NB4 (cell line): Measurements from ENCODE around the gene ADGRE1.
A peak's percentile ranks its signal among the peaks of the same experiment; 100 is the strongest.

Experiments
- DNase-seq: peaks from one replicate; pipeline ENCODE4 v3.0.0; 2010; ENCODE audit warnings: low read depth
- H3K4me3 ChIP-seq: one replicate; pipeline ENCODE4 v1.5.1; 2011; ENCODE audit warnings: mild to moderate bottlenecking, low read depth, low read length, moderate library complexity
- CTCF ChIP-seq: IDR thresholded peaks from one replicate; pipeline ENCODE4 v1.5.1; 2012; ENCODE audit warnings: low read depth, low read length
- MAX ChIP-seq: IDR thresholded peaks from 2 replicates; pipeline ENCODE4 v1.6.1; 2011; ENCODE audit warnings: low read depth, low read length
- MYC ChIP-seq: IDR thresholded peaks from 2 replicates; pipeline ENCODE4 v1.6.1; 2011; ENCODE audit warnings: low read depth, low read length
- POLR2A ChIP-seq: IDR thresholded peaks from 2 replicates; pipeline ENCODE4 v1.6.1; 2011; ENCODE audit warnings: mild to moderate bottlenecking; ENCODE audit not compliant: insufficient read length; ENCODE audit errors: extremely low read depth

The ADGRE1 gene

GRCh38 chr19:6930190-6930589 is 42.8 kb downstream of the ADGRE1 start:
- TF ChIP-seq MAX (no peak), MYC (no peak), POLR2A (no peak), CTCF (no peak)
- no peak overlapping the region for H3K4me3 ChIP-seq
- no peak for DNase-seq

- no peak overlapping the region for H3K4me3 ChIP-seq
- no peak for TF ChIP-seq POLR2A
- no peak for TF ChIP-seq CTCF
- TF ChIP-seq MYC: no peak
- TF ChIP-seq MAX: no peak
- DNase-seq: no peak
Observed at GRCh38 chr19:6935069-6935468, 47.7 kb downstream of the ADGRE1 start.

- TF ChIP-seq MAX (no peak), MYC (no peak), CTCF (no peak), POLR2A (no peak)
- H3K4me3 ChIP-seq: no peak overlapping the region
- DNase-seq: no peak
Observed at GRCh38 chr19:6935618-6936017, 48.2 kb downstream of the ADGRE1 start.

GRCh38 chr19:6945733-6946132 is 58.4 kb downstream of the ADGRE1 start:
- no peak for TF ChIP-seq MYC
- TF ChIP-seq MAX: no peak
- TF ChIP-seq POLR2A: no peak
- TF ChIP-seq CTCF: no peak
- H3K4me3 ChIP-seq: no peak overlapping the region
- no peak for DNase-seq

- peak; percentile 69 for DNase-seq
- H3K4me3 ChIP-seq: no peak overlapping the region
- no peak for TF ChIP-seq CTCF
- no peak for TF ChIP-seq MYC
- no peak for TF ChIP-seq POLR2A
- no peak for TF ChIP-seq MAX
Observed at GRCh38 chr19:6947745-6948144, 60.4 kb downstream of the ADGRE1 start.

- no peak overlapping the region for H3K4me3 ChIP-seq
- TF ChIP-seq POLR2A (no peak), MAX (no peak), MYC (no peak), CTCF (no peak)
- DNase-seq: no peak
Observed at GRCh38 chr19:6948884-6949283, 61.5 kb downstream of the ADGRE1 start.
